ENCODE measurements around the gene UBQLNL. TPM values are rescaled to one million over a fixed set of nuclear protein-coding genes. Genes with fewer than 3 reads are reported as not detected.

UBQLNL gene
- total and polyA plus RNA-seq, 10 of the 15 experiments (the other 5 are each of a cell fraction or from before 2014, with no cell fraction given), result 0.13 to 1.6 (median 0.37) TPM

DNA sequence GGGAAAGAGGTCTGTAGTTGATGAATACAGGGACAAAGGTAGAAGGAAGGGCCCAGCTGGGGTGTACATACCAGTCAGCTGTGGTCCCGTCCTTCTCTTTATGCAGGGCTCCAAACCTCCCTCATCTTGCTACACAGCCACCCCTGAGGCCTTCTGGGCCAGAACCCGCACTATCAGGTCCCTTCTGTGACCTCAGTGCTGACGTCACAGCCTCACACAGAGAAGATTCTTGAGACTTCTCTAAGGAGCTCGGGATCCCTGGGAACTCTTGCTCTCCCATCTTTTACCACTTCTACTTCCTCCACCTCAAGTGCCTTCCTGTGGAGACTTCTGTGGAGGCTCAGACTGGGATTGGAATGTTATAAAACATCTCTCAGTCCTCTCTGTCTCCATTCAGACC is 6.7 kb downstream of the UBQLNL start, which contains the start of gene UBQLN3 (continued):
- TF ChIP-seq, protein P1, sequence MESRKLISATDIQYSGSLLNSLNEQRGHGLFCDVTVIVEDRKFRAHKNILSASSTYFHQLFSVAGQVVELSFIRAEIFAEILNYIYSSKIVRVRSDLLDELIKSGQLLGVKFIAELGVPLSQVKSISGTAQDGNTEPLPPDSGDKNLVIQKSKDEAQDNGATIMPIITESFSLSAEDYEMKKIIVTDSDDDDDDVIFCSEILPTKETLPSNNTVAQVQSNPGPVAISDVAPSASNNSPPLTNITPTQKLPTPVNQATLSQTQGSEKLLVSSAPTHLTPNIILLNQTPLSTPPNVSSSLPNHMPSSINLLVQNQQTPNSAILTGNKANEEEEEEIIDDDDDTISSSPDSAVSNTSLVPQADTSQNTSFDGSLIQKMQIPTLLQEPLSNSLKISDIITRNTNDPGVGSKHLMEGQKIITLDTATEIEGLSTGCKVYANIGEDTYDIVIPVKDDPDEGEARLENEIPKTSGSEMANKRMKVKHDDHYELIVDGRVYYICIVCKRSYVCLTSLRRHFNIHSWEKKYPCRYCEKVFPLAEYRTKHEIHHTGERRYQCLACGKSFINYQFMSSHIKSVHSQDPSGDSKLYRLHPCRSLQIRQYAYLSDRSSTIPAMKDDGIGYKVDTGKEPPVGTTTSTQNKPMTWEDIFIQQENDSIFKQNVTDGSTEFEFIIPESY (IDR thresholded peaks at IDR 0.05), result no peak
- TF ChIP-seq SIX5 (IDR thresholded peaks at IDR 0.05; ENCODE audit: low read depth, low read length, severe bottlenecking), result no peak
- TF ChIP-seq, protein P2, sequence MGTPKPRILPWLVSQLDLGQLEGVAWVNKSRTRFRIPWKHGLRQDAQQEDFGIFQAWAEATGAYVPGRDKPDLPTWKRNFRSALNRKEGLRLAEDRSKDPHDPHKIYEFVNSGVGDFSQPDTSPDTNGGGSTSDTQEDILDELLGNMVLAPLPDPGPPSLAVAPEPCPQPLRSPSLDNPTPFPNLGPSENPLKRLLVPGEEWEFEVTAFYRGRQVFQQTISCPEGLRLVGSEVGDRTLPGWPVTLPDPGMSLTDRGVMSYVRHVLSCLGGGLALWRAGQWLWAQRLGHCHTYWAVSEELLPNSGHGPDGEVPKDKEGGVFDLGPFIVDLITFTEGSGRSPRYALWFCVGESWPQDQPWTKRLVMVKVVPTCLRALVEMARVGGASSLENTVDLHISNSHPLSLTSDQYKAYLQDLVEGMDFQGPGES (IDR thresholded peaks at IDR 0.05), result no peak

DNA sequence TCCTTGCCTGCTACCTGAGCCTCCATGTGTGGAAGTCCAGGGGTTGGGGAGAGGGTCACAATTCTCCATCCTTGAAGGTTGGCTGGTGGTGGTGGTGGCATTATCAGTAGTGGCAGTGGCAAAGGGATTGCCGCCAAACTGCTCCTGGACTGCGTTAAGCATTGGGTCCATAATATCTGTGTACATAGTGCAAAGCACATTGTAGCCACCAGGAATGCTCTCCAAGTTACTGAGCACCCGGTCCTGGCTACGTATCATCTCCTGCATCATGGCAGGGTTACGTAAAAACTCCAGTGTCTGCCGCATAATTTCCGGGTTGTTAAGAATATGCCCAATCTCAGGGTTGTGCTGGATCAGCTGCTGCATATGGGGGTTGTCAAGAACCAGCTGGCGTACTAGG is 7.9 kb downstream of the UBQLNL start:
- DNase-seq (ENCODE audit: low read depth, low spot score), result no peak
- H3K27me3 ChIP-seq (replicated peaks in 1 of 2; ENCODE audit: control insufficient read depth in 2 of 2, insufficient read depth in 2 of 2, low read length in 1 of 2), result no peaks in the 10 kb centered on the region; a peak in 1 of 4 replicates
- intact Hi-C loops (cut with micrococcal nuclease; ENCODE audit: unreplicated experiment), result no loop called here
- no TSS peak for BruUV-seq (replicated peaks)
- H3K4me1 ChIP-seq (ENCODE audit: control insufficient read depth, insufficient read depth, low read length), result no peaks in the 10 kb centered on the region
- no peaks in the 10 kb centered on the region for H3K9me3 ChIP-seq (replicated peaks; ENCODE audit: control insufficient read depth, insufficient read depth, low read length)
- H3K4me3 ChIP-seq, result no peak overlapping the region
- no peak overlapping the region for H2AFZ ChIP-seq (ENCODE audit: control insufficient read depth, low read depth, low read length)
- no peak for ATAC-seq
- no peak for FAIRE-seq
- H3K36me3 ChIP-seq (ENCODE audit: control insufficient read depth in 2 of 2, insufficient read depth in 2 of 2, low read length in 1 of 2), result no peaks in the 10 kb centered on the region
- ChIA-PET CTCF (interaction anchor here (1.3 to 1.6 kb wide), 2 partner anchors 11 to 13 kb away, joined by 3 to 4 read pairs; no protein-coding TSS in a partner anchor), RAD21 (ENCODE audit: unreplicated experiment) (no interaction called here), POLR2A (no interaction called here), SMC1A (ENCODE audit: uncharacterized antibody, unreplicated experiment) (no interaction called here)
- TF ChIP-seq MTA3 (IDR thresholded peaks at IDR 0.05; ENCODE audit: borderline replicate concordance, low read length), result no peak
- no peak for TF ChIP-seq TCF12 (IDR thresholded peaks at IDR 0.05; ENCODE audit: low read depth, low read length)
- TF ChIP-seq SPI1 (IDR thresholded peaks at IDR 0.05; ENCODE audit: borderline replicate concordance, insufficient read depth, low read depth, low read length), result no peak
- TF ChIP-seq, protein P3, sequence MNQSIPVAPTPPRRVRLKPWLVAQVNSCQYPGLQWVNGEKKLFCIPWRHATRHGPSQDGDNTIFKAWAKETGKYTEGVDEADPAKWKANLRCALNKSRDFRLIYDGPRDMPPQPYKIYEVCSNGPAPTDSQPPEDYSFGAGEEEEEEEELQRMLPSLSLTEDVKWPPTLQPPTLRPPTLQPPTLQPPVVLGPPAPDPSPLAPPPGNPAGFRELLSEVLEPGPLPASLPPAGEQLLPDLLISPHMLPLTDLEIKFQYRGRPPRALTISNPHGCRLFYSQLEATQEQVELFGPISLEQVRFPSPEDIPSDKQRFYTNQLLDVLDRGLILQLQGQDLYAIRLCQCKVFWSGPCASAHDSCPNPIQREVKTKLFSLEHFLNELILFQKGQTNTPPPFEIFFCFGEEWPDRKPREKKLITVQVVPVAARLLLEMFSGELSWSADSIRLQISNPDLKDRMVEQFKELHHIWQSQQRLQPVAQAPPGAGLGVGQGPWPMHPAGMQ (IDR thresholded peaks at IDR 0.05; ENCODE audit: borderline replicate concordance), result no peak
- TF ChIP-seq BCL11A (IDR thresholded peaks at IDR 0.05; ENCODE audit: low read depth, low read length), result no peak
- no peak for TF ChIP-seq BMI1 (IDR thresholded peaks at IDR 0.05; ENCODE audit: borderline replicate concordance)
- TF ChIP-seq, protein P4, sequence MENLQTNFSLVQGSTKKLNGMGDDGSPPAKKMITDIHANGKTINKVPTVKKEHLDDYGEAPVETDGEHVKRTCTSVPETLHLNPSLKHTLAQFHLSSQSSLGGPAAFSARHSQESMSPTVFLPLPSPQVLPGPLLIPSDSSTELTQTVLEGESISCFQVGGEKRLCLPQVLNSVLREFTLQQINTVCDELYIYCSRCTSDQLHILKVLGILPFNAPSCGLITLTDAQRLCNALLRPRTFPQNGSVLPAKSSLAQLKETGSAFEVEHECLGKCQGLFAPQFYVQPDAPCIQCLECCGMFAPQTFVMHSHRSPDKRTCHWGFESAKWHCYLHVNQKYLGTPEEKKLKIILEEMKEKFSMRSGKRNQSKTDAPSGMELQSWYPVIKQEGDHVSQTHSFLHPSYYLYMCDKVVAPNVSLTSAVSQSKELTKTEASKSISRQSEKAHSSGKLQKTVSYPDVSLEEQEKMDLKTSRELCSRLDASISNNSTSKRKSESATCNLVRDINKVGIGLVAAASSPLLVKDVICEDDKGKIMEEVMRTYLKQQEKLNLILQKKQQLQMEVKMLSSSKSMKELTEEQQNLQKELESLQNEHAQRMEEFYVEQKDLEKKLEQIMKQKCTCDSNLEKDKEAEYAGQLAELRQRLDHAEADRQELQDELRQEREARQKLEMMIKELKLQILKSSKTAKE (IDR thresholded peaks at IDR 0.05; ENCODE audit: low read depth, poor library complexity, severe bottlenecking), result no peak
- no peak for TF ChIP-seq HDAC2 (IDR thresholded peaks at IDR 0.05)
- no peak for TF ChIP-seq ATF7 (IDR thresholded peaks at IDR 0.05; ENCODE audit: low read depth)
- TF ChIP-seq SMC3 (IDR thresholded peaks at IDR 0.05; ENCODE audit: borderline replicate concordance, low read length), result no peak
- no peak for TF ChIP-seq NFIC (IDR thresholded peaks at IDR 0.05; ENCODE audit: low read depth, low read length)
- H3K27ac ChIP-seq (ENCODE audit: control insufficient read depth, insufficient read depth), result no peak overlapping the region
- H3K79me2 ChIP-seq (ENCODE audit: control insufficient read depth, insufficient read depth, low read length), result no peaks in the 10 kb centered on the region
- in situ Hi-C loops (cut with MboI), result no loop called here
- no peak overlapping the region for H3K4me2 ChIP-seq (ENCODE audit: control insufficient read depth, insufficient read depth)
- H3K9ac ChIP-seq (ENCODE audit: control insufficient read depth, insufficient read depth, low read length), result no peak overlapping the region
- WGBS (ENCODE audit: insufficient coverage, insufficient replicate concordance, low lambda C conversion rate, missing lambda C conversion rate), result 61% methylated on average over 8 of the region's 8 CpGs
- no peaks in the 10 kb centered on the region for H4K20me1 ChIP-seq (ENCODE audit: control insufficient read depth, insufficient read depth)
